NCI-H345 treated with DMSO at 0.1 percent for 48 hours (cell line): ENCODE data around the gene SNRPD3.
"Not testable (repeated sequence)": the region's sequence is repeated elsewhere in the genome, so short reads cannot be mapped to it uniquely, and the experiment has no call there.

Experiments used
- DNase-seq: peaks from one replicate; lab custom pipeline; 2025; ENCODE audit not compliant: unreplicated experiment; lab: John Stamatoyannopoulos, UW

SNRPD3 gene

DNA sequence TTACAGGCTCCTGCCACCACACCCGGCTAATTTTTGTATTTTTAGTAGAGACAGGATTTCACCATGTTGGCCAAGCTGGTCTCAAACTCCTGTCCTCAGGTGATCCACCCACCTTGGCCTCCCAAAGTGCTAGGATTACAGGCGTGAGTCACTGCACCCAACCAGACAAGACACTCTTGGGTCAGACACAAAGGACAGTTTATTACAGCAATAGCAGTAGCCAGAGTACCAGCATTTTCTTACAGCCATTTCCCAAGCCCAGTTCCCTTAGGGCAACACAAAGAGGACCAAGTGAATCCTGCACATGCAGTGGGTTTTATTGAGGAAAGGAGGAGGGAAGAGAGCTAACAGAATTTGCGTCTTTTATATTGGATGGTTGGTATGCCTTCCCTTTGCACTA, 24.8 kb upstream of the SNRPD3 start:
- DNase-seq = not testable (repeated sequence)

DNA sequence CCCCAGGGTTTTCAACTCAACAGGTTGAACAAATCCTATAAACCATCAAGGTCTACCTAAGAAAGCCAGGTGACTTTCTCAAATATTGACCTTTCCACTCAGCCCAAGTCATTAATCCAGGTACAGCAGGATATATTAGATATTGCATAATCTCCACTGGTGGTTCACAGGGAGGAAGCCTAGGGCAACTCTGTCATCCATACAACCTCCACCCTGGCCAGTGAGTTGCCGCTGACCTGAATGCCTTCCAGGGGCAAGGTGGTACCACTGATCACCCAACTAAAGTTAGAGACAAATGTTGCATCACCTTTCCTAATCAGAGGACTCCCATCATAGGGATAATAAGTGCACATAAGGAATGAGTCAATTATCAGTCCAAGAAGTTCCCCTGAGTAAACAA, 23.7 kb upstream of the SNRPD3 start:
- DNase-seq = no peak

DNA sequence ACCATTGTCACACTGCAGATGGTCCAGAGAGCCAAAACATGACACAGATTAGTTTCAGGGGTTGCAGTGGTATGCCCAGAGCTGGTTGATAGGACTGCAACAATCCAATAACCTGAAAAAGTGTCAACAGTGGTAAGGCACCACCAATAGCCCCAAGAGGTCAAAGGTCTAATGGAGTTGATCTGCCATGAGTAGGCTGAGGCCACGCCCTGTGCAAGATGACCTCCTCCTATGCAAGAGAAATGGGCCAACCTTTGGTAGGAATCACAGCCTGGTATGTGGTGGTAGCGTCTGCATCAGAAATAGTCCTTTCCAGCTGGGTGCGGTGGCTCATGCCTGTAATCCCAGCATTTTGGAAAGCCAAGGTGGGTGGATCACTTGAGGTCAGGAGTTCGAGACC, 20.5 kb upstream of the SNRPD3 start:
- no peak for DNase-seq

DNA sequence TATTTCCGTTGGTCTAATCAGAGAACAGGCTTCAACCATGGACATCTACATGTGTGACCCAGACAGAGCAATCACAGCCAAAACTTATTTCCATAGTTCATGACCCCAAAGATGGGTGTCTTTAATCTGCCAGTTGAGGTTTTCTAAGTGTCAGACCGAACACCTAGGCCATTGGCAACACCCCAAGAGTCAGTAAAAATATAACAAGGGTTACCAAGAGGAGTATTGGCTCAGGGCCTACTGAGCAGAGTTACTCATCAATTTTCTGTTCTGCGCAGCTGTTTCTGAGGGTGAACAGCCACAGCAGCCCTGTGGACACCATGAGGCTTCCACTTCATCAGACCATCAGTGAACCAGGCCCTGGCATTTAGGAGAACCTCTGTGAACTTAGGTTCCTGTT, 19.7 kb upstream of the SNRPD3 start:
- no peak for DNase-seq

DNA sequence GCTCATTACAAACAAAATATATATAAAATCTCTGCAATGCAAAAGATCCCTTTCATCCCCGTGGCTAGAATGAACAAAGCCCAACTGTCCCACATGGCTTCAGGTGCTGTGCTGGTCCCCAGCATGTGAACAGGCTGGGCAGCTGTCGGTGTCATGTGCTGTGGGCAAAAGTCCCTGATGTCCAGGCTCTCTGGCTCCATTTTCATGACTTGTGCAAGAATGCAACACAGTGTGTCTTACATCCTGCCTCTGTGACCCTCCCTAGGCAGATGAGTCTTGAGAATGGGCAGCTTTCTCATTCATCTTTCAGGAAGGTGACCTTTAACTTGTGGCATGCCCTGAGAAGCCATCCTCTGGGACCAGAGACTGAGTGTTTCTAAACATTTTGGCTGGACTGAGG, 15.3 kb upstream of the SNRPD3 start:
- DNase-seq = no peak

DNA sequence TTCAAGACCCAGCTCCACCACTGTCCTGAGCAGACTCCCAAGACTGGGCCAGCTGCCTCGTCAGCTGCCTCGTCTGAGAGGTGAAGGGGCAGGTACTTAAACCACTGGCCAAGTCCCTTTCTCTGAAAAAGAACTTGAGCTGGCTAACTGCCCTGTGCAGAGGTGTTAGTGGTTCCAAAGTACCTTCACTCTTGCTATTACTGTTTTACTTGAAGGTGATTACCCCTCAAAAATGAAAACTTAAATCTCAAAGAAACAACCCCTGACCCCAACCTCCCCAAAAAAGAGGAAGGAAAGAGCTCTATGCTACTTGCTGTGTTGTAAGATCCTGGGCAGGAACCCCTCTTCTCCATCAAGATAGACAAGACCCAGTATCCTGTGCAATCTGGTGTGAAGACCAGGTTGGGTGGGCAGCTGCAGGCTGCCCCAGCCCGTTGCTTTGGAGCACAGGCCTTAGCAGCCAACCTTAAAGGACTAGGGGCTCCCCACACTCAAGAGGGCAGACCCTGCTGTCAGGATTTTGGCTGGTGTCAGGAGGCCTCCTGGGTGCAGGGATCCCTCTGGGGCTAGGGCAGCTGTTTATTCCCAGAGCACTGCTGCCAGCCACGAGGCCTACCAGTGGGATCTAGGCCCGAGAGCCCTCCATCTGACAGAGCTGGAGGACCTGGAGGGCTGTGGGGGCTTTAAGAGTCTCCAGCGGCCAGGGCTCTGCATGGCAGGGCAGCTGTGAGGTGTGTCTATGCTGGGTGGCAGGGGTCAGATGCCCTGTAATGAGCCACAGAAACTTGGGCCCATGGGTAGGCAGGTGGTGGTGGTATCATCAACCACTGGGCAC, 13.9 kb upstream of the SNRPD3 start:
- no peak for DNase-seq

DNA sequence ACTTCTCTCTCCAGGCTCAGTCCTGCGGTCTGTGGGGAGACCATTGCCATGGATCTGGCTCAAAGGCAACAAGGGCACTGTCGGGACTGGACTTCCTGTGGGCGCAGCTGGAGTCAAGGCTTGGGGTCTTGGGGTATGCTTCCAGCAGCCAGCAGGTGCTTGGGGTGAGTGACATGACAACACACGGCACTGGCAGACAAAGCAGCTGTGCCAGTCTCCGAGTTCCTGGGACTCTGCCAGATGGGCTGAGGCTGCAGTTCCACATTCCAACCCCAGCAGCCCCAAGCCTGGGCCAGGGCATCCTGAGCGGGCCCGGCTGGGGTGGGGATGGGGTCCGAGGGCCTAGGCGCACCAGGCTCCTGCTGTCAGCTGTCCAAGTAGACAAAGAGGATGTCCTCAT, 13.2 kb upstream of the SNRPD3 start:
- no peak for DNase-seq

DNA sequence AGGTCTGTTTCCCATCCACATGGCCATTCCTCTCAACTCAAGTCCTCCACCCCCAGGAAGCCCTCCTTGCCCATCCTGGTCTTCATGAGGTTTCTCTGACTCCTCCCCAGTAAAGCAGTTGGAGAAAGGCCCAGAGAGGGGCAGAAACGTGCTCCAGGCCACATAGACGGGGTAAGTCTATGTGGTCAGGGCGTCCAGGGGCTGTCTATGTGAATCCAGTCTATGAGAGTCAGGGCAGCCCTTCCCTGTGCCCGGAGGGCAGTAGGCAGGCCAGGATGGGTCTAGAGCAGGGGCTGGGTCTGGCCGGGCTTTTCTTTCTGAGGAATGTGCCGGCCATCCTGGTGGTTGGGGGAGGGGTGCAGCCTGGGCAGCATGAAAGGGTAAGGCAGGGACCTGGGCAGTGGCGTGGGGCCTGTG, 12.6 kb upstream of the SNRPD3 start:
- no peak for DNase-seq

DNA sequence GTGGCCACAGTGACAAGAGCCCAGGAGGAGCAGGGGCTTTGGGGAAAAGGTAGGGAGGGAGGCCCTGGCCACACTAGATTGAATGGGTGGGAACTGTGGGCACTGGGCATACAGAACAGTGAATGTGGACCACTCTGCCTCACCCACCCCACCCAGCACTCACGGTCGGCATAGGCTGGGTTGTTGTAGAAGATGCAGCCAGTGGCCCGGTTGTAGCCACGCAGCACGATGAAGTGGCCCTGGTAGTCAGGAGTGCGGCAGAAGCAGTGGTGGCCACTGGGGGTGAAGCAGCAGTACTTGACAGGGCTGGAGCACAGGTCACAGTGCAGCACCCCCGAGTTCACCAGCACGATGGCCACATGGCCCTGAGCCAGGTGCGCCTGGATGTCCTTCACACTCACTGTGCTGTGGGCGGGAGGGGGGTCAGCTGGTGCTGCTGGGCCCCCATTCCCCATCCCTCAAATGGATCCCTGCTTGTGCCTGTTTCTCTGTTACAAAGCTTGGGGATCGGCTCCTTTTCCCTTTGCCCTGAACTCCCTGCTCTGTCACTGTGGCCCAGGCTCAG, 12.0 kb upstream of the SNRPD3 start:
- no peak for DNase-seq

DNA sequence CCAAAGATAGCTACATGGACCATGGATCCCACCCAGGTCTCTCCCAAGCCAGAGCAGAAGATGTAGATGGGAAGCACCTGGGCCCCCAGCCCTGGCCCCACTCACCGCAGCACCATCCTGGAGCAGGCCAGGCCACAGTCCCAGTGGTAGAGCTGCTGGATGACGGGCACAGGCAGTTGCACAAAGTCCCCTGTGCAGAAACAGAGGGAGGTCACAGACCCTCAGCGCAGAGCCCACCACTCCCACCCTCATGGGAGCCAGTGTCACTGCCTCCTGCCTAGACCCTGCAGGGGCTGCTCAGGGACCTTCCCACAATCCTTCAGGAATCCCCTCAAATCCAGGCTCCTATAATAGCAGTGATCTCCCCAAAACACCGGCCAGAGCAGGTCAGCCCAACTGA, 7.0 kb upstream of the SNRPD3 start:
- DNase-seq = no peak

DNA sequence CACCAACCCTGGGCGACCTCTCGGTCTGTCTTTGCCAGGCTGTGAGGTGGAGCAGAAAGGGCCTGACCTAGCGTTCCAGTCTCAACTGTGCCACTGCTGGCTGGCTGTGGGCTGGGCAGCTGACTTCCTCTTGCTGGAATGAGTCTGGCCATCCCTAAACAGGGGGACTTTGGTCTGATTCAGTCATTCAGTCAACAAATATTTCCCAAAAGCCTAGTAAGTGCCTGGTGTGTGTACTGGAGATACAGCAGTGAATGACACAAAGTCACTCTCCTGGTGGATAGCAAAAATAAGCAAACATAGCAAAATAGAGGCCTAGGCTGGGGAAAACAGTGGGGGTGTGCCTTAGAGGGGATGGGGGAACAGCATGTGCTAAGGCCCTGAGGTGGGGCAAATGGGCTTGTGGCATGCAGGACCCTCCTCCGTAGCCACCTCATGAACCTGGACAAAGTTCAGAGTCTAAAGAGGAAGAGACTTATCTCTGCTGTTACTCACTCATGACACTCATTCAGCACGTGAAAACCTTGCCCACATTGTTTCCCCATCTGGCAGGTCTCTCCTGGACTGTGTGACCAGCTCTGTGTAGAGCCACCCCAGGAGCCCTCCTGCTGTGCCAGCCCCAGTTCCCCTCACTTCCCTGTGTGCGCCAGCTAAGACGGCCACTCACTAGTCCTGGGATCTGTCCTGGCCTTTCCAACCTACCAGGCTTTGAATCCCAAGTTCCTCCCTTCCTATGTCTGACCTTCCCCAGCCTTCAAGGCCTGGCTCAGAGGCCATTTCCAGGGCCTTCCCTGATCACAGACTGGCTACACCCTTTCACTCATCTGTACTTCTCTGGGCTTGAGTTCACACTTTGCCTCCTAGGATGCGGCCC, 5.5 kb upstream of the SNRPD3 start:
- no peak for DNase-seq

DNA sequence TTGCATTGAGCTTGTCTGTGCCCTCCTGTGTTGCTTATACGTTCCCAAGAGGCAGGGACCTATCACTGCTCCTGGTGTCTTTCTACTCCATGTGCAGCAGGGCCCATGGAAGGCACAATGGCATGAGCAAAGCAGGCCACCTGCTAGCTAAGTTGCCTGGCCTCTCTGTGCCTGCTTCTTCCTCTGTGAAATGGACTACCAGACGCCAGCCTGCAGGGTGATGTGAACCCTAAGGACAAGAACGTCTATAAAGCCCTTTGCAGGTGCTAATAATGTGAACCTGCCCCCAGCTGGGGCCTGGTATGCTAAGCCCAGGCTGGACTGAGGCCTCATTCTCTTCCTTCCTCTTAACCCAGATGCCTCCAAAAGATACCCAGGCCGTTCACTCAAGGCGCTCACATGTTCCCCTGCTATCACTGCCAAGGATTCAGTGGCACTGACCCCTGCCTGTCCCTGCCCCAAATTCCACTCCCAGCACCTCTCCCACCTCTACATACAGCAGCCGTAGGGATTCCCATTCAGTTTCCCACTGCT, 4.8 kb upstream of the SNRPD3 start:
- DNase-seq = no peak

DNA sequence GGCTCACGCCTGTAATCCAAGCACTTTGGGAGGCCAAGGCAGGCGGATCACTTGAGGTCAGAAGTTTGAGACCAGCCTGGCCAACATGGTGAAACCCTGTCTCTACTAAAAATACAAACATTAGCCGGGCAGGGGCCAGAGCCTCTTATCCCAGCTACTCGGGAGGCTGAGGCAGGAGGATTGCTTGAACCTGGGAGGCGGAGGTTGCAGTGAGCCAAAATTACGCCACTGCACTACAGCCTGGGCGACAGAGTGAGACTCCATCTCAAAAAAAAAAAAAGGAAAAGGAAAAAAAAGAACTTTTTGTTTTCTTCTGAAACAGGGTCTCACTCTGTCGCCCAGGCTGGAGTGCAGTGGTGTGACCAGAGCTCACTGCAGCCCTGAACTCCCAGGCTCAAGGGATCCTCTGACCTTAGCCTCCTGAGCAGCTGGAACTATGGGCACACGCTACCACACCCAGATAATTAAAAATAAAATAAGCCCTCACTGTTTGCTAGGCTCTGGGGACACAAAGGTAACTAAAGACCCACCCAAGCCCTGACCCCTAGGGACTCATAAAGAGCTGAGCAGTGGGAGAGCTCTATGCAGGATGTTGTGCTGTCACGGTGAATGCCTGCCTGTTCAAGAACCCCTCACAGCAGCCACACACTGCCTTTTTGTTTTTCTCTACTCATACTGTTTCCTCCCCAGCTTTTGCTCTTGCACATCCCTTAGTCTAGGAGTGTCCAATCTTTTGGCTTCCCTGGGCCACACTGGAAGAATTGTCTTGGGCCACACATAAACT, 3.1 kb upstream of the SNRPD3 start:
- DNase-seq = peak; percentile 8

DNA sequence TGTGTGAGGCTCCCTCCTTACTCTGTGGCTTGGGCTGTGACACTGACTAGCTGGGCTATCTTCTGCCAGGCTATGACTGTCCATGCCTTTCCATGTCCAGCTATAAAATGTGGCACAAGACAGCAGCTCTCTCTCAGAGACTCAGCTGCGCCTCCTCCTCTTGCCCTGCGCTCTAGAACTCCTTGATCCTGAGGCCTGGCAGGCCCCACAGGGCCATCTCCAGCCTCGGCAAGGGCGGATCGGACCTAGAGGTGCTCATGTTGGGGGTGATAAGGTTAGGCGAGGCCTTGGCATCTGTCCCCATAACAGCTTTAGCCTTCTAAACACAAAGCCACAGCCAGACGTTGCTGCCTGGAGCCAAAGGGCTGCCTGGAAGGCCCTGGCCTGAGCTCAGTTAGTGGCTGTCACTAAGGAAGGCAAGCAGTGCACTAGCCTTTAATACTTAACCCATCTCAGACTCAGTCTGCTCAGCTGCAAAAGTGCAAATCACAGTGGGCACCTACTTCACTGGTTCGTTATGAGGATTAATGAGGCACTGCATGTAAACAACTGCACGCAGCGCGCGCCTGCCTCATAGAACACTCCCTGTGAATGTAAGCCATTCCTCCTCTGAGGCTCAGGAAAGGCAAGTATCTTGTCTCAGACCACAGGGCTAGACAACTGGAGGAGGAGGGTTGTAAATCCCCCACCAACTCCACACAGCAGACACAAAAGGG, 2.0 kb upstream of the SNRPD3 start:
- no peak for DNase-seq

DNA sequence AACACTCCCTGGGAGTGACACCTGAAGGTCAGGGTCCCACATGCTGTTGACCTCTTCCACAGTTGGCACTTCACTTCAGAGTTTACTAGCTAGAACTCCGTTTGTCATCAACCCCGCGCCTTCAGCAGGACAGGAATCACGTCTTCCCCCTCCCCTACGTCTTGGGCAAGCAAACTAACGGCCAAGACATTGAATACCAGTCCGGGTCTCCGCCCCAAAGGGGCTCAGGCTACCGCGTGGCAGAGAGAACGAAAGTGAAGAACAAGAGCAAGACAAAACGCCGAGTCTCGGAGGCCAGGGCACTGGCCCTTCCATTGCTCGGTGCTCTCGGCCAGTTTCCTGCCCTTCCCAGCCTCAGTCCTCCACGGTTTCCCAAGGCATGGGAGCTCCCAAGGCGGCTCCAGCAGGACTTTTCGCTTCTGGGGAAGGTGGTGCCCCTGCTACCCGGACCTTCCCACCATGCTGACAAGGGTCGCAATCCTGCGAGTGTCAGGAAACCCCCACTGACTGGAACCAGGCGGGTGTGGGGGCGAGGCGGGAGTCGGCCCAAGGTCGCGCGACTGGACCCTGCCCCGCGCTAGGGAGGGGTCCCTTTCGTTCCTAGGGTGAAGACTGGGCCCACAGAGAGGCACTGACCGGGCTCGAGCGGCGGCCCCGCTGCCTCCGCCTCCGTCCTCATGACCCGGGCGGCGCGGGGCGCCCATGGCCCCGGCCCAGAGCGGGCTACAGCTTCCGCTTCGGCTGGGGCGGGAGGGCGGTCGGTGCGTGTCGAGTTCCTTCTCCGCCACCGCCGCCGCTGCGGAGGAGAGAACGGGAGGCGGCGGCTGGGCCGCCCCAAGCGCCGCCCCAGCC, 1.3 kb upstream of the SNRPD3 start, which contains the start of gene GUCD1:
GUCD1 (minus strand) TSS at position 826 of the 852 bp plus-strand sequence; CDS start at position 679, 147 bp downstream.
- no peak for DNase-seq

DNA sequence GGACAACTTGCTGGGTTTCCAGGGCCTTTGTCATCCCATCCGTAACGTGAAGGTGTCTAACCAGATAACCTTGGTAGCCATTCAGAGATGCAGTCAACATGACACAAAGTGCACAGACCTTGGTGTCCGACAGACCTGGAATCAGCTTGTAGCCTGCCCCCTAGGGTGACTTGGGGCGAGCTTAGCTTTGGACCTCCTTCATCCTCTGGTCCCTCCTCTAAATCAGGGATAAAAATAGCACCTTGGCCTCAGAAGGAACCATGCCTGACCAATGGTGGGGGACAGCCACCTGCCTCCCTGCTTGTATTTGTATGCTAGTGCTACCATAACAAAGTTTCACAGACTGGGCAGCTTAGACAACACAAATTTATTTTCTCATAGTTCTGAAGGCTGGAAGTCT, 3.7 kb downstream of the SNRPD3 start:
- DNase-seq = no peak

DNA sequence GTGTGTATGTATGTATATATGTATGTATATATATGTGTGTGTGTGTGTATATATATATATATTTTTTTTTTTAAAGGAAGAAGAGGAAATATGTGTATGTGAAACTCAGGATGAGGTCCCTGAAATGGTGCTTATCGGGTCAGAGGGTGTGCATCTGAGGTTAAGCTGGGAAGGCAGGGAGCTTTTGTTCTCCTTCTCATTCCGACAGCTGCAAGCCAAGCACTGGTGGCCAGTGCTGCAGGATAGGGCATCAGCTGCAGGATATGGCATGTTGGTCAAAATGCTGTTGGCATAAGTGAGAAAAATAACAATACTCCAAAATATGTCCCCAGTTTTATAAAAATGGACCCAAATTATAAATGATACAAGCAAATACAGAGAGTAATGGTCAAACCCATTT, 7.4 kb downstream of the SNRPD3 start:
- DNase-seq = no peak

DNA sequence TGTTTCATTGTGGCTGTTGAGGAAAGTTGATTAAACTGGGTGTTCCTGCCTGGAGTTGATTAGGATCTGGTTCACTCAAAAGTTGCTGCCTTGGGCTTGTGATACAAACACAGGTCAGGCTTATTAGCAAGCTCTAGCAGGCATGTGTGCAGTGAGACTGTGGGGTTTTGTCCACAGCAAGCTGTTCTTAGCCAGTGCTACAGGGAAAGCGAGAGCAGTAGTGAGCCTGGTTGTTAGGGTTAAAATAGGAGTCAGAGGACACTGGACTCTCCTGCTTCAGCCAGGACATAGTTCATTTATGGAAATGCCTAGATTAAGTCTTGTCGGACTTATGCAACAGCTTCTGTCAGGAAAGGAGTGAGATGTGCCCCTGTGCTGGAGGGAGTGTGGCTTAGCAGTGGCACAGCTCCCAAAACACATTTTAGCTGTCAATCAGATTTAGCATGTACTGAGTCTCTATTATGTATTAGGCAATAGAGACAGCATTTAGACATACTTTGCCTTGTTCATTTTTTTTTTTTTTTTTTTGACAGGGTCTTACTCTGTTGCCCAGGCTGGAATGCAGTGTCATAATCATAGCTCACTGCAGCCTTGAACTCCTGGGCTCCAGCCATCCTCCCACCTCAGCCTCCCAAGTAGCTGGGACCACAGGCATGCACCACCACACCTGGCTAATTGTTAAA, 8.7 kb downstream of the SNRPD3 start:
- no peak for DNase-seq

DNA sequence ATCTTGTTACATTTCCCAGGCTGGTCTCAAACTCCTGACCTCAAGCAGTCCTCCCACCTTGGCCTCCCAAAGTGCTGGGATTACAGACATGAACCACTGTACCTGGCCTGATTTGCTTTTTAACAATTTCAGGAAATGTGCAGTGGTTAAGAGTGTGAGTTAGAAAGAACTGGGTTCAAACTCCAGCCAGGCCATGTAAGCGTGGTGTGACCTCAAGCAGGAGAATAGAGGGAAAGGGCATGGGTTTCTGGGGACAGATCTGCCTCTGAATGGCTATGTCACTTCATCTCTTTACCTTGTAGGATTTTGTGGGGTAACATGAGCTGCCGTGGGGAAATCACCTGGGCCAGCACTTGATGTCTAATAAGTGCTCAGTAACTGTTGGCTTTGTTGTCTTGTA, 9.3 kb downstream of the SNRPD3 start:
- DNase-seq = no peak
